ENCODE data around the gene IFNL3. TPM values are rescaled to one million over a fixed set of nuclear protein-coding genes. Genes with fewer than 3 reads are reported as not detected.
"Not testable (repeated sequence)": the region's sequence is repeated elsewhere in the genome, so short reads cannot be mapped to it uniquely, and the experiment has no call there.

Gene IFNL3
- not detected for polyA plus RNA-seq (2012; ENCODE audit: low read depth, missing spikeins)

DNA sequence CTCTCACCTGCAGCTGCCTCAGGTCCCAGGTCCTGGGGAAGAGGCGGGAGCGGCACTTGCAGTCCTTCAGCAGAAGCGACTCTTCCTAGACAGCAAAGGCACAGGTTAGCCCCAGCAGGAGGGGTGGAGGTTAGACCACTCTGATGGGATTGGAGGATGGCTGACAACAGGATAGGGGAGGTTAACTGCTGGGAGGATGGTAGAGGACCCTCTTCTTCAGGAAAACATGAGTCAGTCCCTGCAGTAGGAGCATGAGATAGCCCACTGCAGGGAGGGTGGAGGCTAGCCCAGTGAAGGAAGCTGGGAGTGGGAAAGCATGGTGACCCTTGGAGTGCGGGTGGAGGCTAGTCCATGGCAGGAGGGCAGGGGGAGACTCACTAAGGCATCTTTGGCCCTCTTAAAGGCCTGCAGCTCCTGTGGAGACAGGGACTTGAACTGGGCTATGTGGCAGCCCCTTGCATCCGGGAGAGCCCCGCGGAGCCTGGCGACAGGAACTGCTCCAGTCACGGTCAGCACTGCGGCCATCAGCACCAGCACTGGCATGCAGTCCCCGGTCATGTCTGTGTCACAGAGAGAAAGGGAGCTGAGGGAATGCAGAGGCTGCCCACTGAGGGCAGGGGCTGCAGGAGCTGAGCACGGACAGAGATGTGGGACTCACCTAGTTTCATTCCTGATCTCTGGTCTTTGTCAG lies at the start of gene IFNL3:
IFNL3 (minus strand) TSS at position 597 of the 691 bp plus-strand sequence; CDS start at position 558, 39 bp downstream.
- DNase-seq (ENCODE audit: insufficient read length, low spot score), result not testable (repeated sequence)
- FAIRE-seq, result peak; percentile 48

DNA sequence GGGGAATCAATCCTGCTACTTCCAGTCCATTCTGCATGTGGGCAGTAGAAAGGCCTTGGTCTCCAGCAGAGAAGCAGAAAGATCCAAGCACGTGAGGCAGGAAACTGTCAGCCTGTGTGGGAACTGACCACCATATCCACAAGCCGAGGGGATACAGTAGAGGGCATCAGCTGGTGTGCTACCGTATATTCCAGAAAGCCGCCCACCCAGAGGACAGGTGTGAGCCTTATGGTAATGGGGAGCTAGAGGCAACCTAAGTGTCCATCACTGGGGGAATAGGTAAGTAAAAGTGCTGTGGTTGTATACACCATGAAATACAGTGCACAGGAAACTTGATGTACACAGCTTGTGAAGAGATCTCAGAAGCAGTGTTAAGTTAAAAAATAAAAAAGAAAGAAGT lies 48.6 kb upstream of the IFNL3 start:
- TF ChIP-seq TAF1 (IDR thresholded peaks at IDR 0.05; ENCODE audit: low read depth, low read length) (no peak), PAX5 (IDR thresholded peaks at IDR 0.05; ENCODE audit: insufficient read depth, low read length, severe bottlenecking) (no peak), POLR2A (IDR thresholded peaks at IDR 0.05; ENCODE audit: low read depth, low read length) (no peak), SPI1 (IDR thresholded peaks at IDR 0.05; ENCODE audit: low read depth, low read length) (no peak)
- FAIRE-seq (no peak), DNase-seq (ENCODE audit: insufficient read length, low spot score) (no peak)

GRCh38 chr19:39284032-39284431 lies 39.2 kb upstream of the IFNL3 start:
- TF ChIP-seq PAX5 (IDR thresholded peaks at IDR 0.05; ENCODE audit: insufficient read depth, low read length, severe bottlenecking) (no peak), SPI1 (IDR thresholded peaks at IDR 0.05; ENCODE audit: low read depth, low read length) (no peak), POLR2A (IDR thresholded peaks at IDR 0.05; ENCODE audit: low read depth, low read length) (no peak), POLR2AphosphoS5 (IDR thresholded peaks at IDR 0.05; ENCODE audit: low read depth, low read length) (no peak), POU2F2 (IDR thresholded peaks at IDR 0.05; ENCODE audit: low read depth, low read length) (no peak), TAF1 (IDR thresholded peaks at IDR 0.05; ENCODE audit: low read depth, low read length) (no peak)
- DNase-seq (ENCODE audit: insufficient read length, low spot score), result no peak
- FAIRE-seq, result no peak

DNA sequence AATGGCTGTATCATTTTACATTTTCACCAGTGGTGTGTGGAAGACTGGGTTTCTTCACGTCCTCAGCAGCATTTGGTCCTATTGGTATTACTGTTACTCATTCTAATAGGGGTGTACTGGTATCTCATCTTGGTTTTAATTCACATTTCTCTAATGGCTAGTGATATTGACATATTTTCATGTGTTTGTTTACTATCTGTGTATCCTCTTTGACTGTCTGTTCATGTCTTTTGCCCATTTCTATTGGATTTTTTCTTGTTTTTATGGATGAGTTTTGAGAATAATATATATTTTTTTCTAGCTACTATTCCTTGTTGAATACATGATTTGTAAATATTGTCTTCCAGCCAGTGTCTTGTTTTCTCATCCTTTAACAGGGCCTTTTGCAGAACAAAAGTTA lies 37.2 kb upstream of the IFNL3 start:
- TF ChIP-seq POU2F2 (IDR thresholded peaks at IDR 0.05; ENCODE audit: low read depth, low read length), result no peak
- FAIRE-seq (no peak), DNase-seq (ENCODE audit: insufficient read length, low spot score) (no peak)

- DNase-seq (ENCODE audit: insufficient read length, low spot score) (no peak), FAIRE-seq (no peak)
- TF ChIP-seq TAF1 (IDR thresholded peaks at IDR 0.05; ENCODE audit: low read depth, low read length) (no peak), POLR2AphosphoS5 (IDR thresholded peaks at IDR 0.05; ENCODE audit: low read depth, low read length) (no peak), PAX5 (IDR thresholded peaks at IDR 0.05; ENCODE audit: insufficient read depth, low read length, severe bottlenecking) (no peak), POLR2A (IDR thresholded peaks at IDR 0.05; ENCODE audit: low read depth, low read length) (no peak), SPI1 (IDR thresholded peaks at IDR 0.05; ENCODE audit: low read depth, low read length) (no peak), POU2F2 (IDR thresholded peaks at IDR 0.05; ENCODE audit: low read depth, low read length) (no peak)
These were observed 32.8 kb upstream of the IFNL3 start for GRCh38 chr19:39277598-39277997.

- FAIRE-seq (no peak), DNase-seq (ENCODE audit: insufficient read length, low spot score) (no peak)
- TF ChIP-seq POLR2AphosphoS5 (IDR thresholded peaks at IDR 0.05; ENCODE audit: low read depth, low read length), result no peak
- no peak for TF ChIP-seq SPI1 (IDR thresholded peaks at IDR 0.05; ENCODE audit: low read depth, low read length)
- TF ChIP-seq PAX5 (IDR thresholded peaks at IDR 0.05; ENCODE audit: insufficient read depth, low read length, severe bottlenecking), result no peak
- no peak for TF ChIP-seq POLR2A (IDR thresholded peaks at IDR 0.05; ENCODE audit: low read depth, low read length)
- TF ChIP-seq POU2F2 (IDR thresholded peaks at IDR 0.05; ENCODE audit: low read depth, low read length), result no peak
- no peak for TF ChIP-seq TAF1 (IDR thresholded peaks at IDR 0.05; ENCODE audit: low read depth, low read length)
These were observed 31.9 kb upstream of the IFNL3 start for GRCh38 chr19:39276740-39277139.

GRCh38 chr19:39275578-39275977 lies 30.8 kb upstream of the IFNL3 start:
- FAIRE-seq (no peak), DNase-seq (ENCODE audit: insufficient read length, low spot score) (no peak)
- TF ChIP-seq PAX5 (IDR thresholded peaks at IDR 0.05; ENCODE audit: insufficient read depth, low read length, severe bottlenecking) (no peak), TAF1 (IDR thresholded peaks at IDR 0.05; ENCODE audit: low read depth, low read length) (no peak), POLR2A (IDR thresholded peaks at IDR 0.05; ENCODE audit: low read depth, low read length) (no peak), SPI1 (IDR thresholded peaks at IDR 0.05; ENCODE audit: low read depth, low read length) (no peak), POU2F2 (IDR thresholded peaks at IDR 0.05; ENCODE audit: low read depth, low read length) (no peak), POLR2AphosphoS5 (IDR thresholded peaks at IDR 0.05; ENCODE audit: low read depth, low read length) (no peak)

- DNase-seq (ENCODE audit: insufficient read length, low spot score); FAIRE-seq: not testable (repeated sequence)
These were observed 29.1 kb upstream of the IFNL3 start for GRCh38 chr19:39273859-39274258.

- no peak for TF ChIP-seq POLR2AphosphoS5 (IDR thresholded peaks at IDR 0.05; ENCODE audit: low read depth, low read length)
- TF ChIP-seq TAF1 (IDR thresholded peaks at IDR 0.05; ENCODE audit: low read depth, low read length), result no peak
- no peak for TF ChIP-seq POLR2A (IDR thresholded peaks at IDR 0.05; ENCODE audit: low read depth, low read length)
- TF ChIP-seq SPI1 (IDR thresholded peaks at IDR 0.05; ENCODE audit: low read depth, low read length), result no peak
- TF ChIP-seq PAX5 (IDR thresholded peaks at IDR 0.05; ENCODE audit: insufficient read depth, low read length, severe bottlenecking), result no peak
- no peak for TF ChIP-seq POU2F2 (IDR thresholded peaks at IDR 0.05; ENCODE audit: low read depth, low read length)
- FAIRE-seq, result no peak
- no peak for DNase-seq (ENCODE audit: insufficient read length, low spot score)
These were observed 25.4 kb upstream of the IFNL3 start for GRCh38 chr19:39270036-39270871.

- DNase-seq (ENCODE audit: insufficient read length, low spot score); FAIRE-seq: not testable (repeated sequence)
These were observed 24.6 kb upstream of the IFNL3 start for GRCh38 chr19:39269369-39269768.

GRCh38 chr19:39268531-39269223 lies 23.9 kb upstream of the IFNL3 start:
- not testable (repeated sequence) for FAIRE-seq; DNase-seq (ENCODE audit: insufficient read length, low spot score)

DNA sequence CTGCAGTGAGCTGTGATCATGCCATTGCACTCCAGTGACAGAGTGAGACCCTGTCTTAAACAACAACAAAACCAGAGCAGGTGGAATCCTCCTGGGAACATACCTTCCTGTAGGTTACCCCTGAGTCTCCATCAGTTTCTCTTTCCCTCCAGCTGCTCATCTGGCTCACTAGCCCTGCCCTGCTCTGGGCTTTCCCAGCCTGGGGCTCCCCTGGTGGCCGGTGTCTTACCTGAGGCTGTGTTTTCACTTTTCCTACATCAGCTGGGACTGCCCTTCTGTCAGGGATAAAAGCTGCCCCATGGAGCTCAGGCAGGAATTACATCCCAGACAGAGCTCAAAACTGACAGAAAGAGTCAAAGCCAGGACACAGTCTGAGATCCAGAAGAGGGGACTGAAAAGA lies 23.3 kb upstream of the IFNL3 start, which contains the start of gene IFNL2:
IFNL2 (plus strand) TSS at position 312 of the 400 bp plus-strand sequence. CDS start 173 bp downstream, outside the sequence.
- DNase-seq (ENCODE audit: insufficient read length, low spot score), result not testable (repeated sequence)
- FAIRE-seq, result peak; percentile 66

All from GM12891 (cell line).